ENCODE results near the gene RNPS1.

- TF ChIP-seq, protein P1, sequence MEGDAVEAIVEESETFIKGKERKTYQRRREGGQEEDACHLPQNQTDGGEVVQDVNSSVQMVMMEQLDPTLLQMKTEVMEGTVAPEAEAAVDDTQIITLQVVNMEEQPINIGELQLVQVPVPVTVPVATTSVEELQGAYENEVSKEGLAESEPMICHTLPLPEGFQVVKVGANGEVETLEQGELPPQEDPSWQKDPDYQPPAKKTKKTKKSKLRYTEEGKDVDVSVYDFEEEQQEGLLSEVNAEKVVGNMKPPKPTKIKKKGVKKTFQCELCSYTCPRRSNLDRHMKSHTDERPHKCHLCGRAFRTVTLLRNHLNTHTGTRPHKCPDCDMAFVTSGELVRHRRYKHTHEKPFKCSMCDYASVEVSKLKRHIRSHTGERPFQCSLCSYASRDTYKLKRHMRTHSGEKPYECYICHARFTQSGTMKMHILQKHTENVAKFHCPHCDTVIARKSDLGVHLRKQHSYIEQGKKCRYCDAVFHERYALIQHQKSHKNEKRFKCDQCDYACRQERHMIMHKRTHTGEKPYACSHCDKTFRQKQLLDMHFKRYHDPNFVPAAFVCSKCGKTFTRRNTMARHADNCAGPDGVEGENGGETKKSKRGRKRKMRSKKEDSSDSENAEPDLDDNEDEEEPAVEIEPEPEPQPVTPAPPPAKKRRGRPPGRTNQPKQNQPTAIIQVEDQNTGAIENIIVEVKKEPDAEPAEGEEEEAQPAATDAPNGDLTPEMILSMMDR (IDR thresholded peaks at IDR 0.05; ENCODE audit: extremely low read depth in 1 of 2, insufficient read depth in 1 of 2, low read depth in 1 of 2, low read length in 2 of 2), result no peak
- TF ChIP-seq POLR2A (IDR thresholded peaks at IDR 0.05; ENCODE audit: low read depth, low read length), result no peak
- no peak for TF ChIP-seq EZH2 (IDR thresholded peaks at IDR 0.05; ENCODE audit: borderline replicate concordance, low read depth, low read length, severe bottlenecking)
- TF ChIP-seq MYC (IDR thresholded peaks at IDR 0.05; ENCODE audit: low read depth, low read length), result no peak
Observed at GRCh38 chr16:2242598-2242997, 25.3 kb downstream of the RNPS1 start.

All from endothelial cell of umbilical vein (primary cell).